Panc1 (cell line): ENCODE measurements around the gene KRCC1. TPM values are rescaled to one million over a fixed set of nuclear protein-coding genes. Genes with fewer than 3 reads are reported as not detected.

Experiments used
- ATAC-seq: fragments of 200-7000 bp; cut with Tn5 transposase; 2 replicates; pipeline ENCODE4 v1.9.1; 2020; ENCODE audit warnings: mild to moderate bottlenecking, moderate library complexity
- BruUV-seq: library from RNA; stranded (reverse); fragments of 400-500 nt; replicated peaks from 2 replicates; lab custom pipeline; 2021; lab: Mats Ljungman, UMichigan
- CTCF ChIA-PET: fragments of 300-600 bp; sonication (Branson Sonifier 250); formaldehyde crosslinking; loops from one replicate; lab custom pipeline; 2022; ENCODE audit warnings: antibody characterized with exemption; lab: Charles Lee
- POLR2A ChIA-PET: fragments of 300-600 bp; sonication (Branson Sonifier 250); formaldehyde crosslinking; loops from one replicate; lab custom pipeline; 2022; ENCODE audit warnings: antibody characterized with exemption; lab: Charles Lee
- DNase-seq: peaks from one replicate; pipeline ENCODE4 v3.0.0-alpha.2; 2010; ENCODE audit warnings: low read depth, low spot score
- H3K27ac ChIP-seq: 2 replicates; pipeline ENCODE4 v1.5.1; 2011; ENCODE audit warnings: mild to moderate bottlenecking, low read length, inconsistent platforms
- H3K27me3 ChIP-seq: fragments of 200-500 bp; sonication (Bioruptor generic); 2 replicates; pipeline ENCODE4 v1.6.0; 2014; ENCODE audit warnings: low read length, inconsistent platforms; ENCODE audit not compliant: control insufficient read depth, insufficient read depth
- H3K36me3 ChIP-seq: fragments of 200-500 bp; sonication (Bioruptor generic); 2 replicates; pipeline ENCODE4 v1.5.1; 2014; ENCODE audit warnings: inconsistent platforms, mild to moderate bottlenecking, low read length, moderate library complexity; ENCODE audit not compliant: control insufficient read depth, insufficient read depth
- H3K4me1 ChIP-seq: 2 replicates; pipeline ENCODE4 v1.5.1; 2011; ENCODE audit warnings: inconsistent platforms, mild to moderate bottlenecking, low read length, moderate library complexity; ENCODE audit not compliant: control insufficient read depth, insufficient read depth
- H3K4me3 ChIP-seq, 2 experiments: 2 replicates each; pipeline ENCODE4 v1.5.1; 2011 to 2012; ENCODE audit warnings: low read depth in 2 of 2, low read length in 2 of 2, mild to moderate bottlenecking in 2 of 2, inconsistent platforms in 1 of 2, moderate library complexity in 1 of 2
- H3K9me3 ChIP-seq: fragments of 200-500 bp; sonication (Bioruptor generic); 2 replicates; pipeline ENCODE4 v1.5.1; 2014; ENCODE audit warnings: low read depth, mild to moderate bottlenecking, inconsistent platforms, low read length, moderate library complexity; ENCODE audit not compliant: control insufficient read depth, insufficient read depth
- CTCF ChIP-seq: fragments of 450-650 bp; IDR thresholded peaks from 2 replicates; pipeline ENCODE4 v1.5.1; 2017; ENCODE audit warnings: mild to moderate bottlenecking
- POLR2AphosphoS5 ChIP-seq: IDR thresholded peaks from 2 replicates; pipeline ENCODE4 v1.6.1; 2012; ENCODE audit warnings: mild to moderate bottlenecking, low read depth, low read length, moderate library complexity
- REST ChIP-seq, 2 experiments: IDR thresholded peaks; 2 replicates each; pipeline ENCODE4 v1.6.1; 2011 to 2012; ENCODE audit warnings: low read depth in 2 of 2, control low read depth in 1 of 2, low read length in 1 of 2, mild to moderate bottlenecking in 1 of 2, moderate library complexity in 1 of 2; ENCODE audit not compliant: insufficient read depth in 1 of 2
- SIN3A ChIP-seq: IDR thresholded peaks from 2 replicates; pipeline ENCODE4 v1.6.1; 2012; ENCODE audit warnings: low read depth, mild to moderate bottlenecking, low read length, moderate library complexity, borderline replicate concordance; ENCODE audit not compliant: insufficient read depth
- TCF7L2 ChIP-seq: IDR thresholded peaks from 2 replicates; pipeline ENCODE4 v1.6.1; 2011; ENCODE audit warnings: mild to moderate bottlenecking, low read depth, low read length, inconsistent platforms
- in situ Hi-C: cut with HindIII; loops from 2 replicates; pipeline ENCODE4 v1.10.0; 2016; ENCODE audit warnings: low sequenced_read_pairs, low pct_unique_long_range_greater_than_20kb
- intact Hi-C: fragments of 100-400 bp; cut with micrococcal nuclease; formaldehyde crosslinking; loops from one replicate; pipeline ENCODE4 v1.10.0; 2022; ENCODE audit not compliant: unreplicated experiment
- total RNA-seq: library from RNA; stranded (reverse); gene quantifications from one replicate; pipeline ENCODE4 v1.2.1, GENCODE V29; 2021; ENCODE audit not compliant: unreplicated experiment

The KRCC1 gene
- total RNA-seq, 1 experiment from 2014 or later: 7.6 TPM

- H3K36me3 ChIP-seq: no peaks in the 10 kb centered on the region
These were observed 26.5 kb upstream of the KRCC1 start for GRCh38 chr2:88081924-88082608.

GRCh38 chr2:88080545-88080944 is 25.0 kb upstream of the KRCC1 start:
- TF ChIP-seq TCF7L2 (no peak), REST (IDR thresholded peaks at IDR 0.05; ENCODE audit: insufficient read depth in 1 of 2, low read depth in 2 of 2, low read length in 1 of 2) (no peak), SIN3A (no peak), CTCF (no peak), POLR2AphosphoS5 (no peak)
- CTCF ChIA-PET: no interaction called here
- intact Hi-C loops (no loop called here), in situ Hi-C loops (no loop called here)
- DNase-seq (no peak), ATAC-seq (no peak)
- no peaks in the 10 kb centered on the region for H3K4me1 ChIP-seq
- H3K4me3 ChIP-seq: no peak overlapping the region
- H3K27me3 ChIP-seq: no peaks in the 10 kb centered on the region
- no peak overlapping the region for H3K27ac ChIP-seq
- H3K9me3 ChIP-seq: no peaks in the 10 kb centered on the region
- no peaks in the 10 kb centered on the region for H3K36me3 ChIP-seq
- no TSS peak for BruUV-seq
- POLR2A ChIA-PET: no interaction called here

More at GRCh38 chr2:88081924-88082608, 26.5 kb upstream of the KRCC1 start:
- Histone ChIP-seq H3K9me3 (no peaks in the 10 kb centered on the region), H3K4me3 (no peak overlapping the region), H3K27ac (no peak overlapping the region), H3K4me1 (no peaks in the 10 kb centered on the region), H3K27me3 (no peaks in the 10 kb centered on the region)
- ChIA-PET CTCF (no interaction called here), POLR2A (no interaction called here)
- intact Hi-C loops: no loop called here
- in situ Hi-C loops: no loop called here
- no peak for TF ChIP-seq POLR2AphosphoS5
- no peak for TF ChIP-seq REST (IDR thresholded peaks at IDR 0.05; ENCODE audit: insufficient read depth in 1 of 2, low read depth in 2 of 2, low read length in 1 of 2)
- no peak for TF ChIP-seq CTCF
- TF ChIP-seq SIN3A: no peak
- no peak for TF ChIP-seq TCF7L2
- no TSS peak for BruUV-seq
- ATAC-seq (no peak), DNase-seq (no peak)
